Endothelial cell of umbilical vein (primary cell): ENCODE measurements around the gene DHRS2. TPM values are rescaled to one million over a fixed set of nuclear protein-coding genes. Genes with fewer than 3 reads are reported as not detected.

Source experiments
- BruUV-seq: library from RNA; stranded (reverse); fragments of 400-500 nt; replicated peaks from 2 replicates; lab custom pipeline; 2021; lab: Mats Ljungman, UMichigan
- CTCF ChIA-PET: fragments of 300-600, 350-600 bp; sonication (Branson Sonifier 250); formaldehyde crosslinking; loops from one replicate; lab custom pipeline; 2021; ENCODE audit warnings: antibody characterized with exemption, inconsistent platforms; lab: Charles Lee
- POLR2A ChIA-PET: fragments of 300-600, 350-600 bp; sonication (Branson Sonifier 250); formaldehyde crosslinking; loops from one replicate; lab custom pipeline; 2021; ENCODE audit warnings: antibody characterized with exemption, inconsistent platforms; lab: Charles Lee
- DNase-seq: peaks from one replicate; pipeline ENCODE4 v3.0.0-alpha.2; 2011; ENCODE audit warnings: low read depth, low spot score
- FAIRE-seq: peaks from 2 replicates; lab custom pipeline; 2011; peaks lifted over from hg19 to GRCh38; lab: Jason Lieb, UNC
- H2AFZ ChIP-seq: 2 replicates; pipeline ENCODE4 v1.6.0; 2012; ENCODE audit warnings: low read depth, low read length, control low read depth, inconsistent platforms
- H3K27ac ChIP-seq: 2 replicates; pipeline ENCODE4 v1.5.1; 2011; ENCODE audit warnings: low read depth, mild to moderate bottlenecking, control low read depth, low read length, moderate library complexity; ENCODE audit not compliant: insufficient read depth
- H3K27me3 ChIP-seq, 2 experiments: 2 replicates each; pipeline versions ENCODE4 v1.6.0 to v1.6.1; 2011; ENCODE audit warnings: low read length in 2 of 2, mixed read lengths in 1 of 2; ENCODE audit not compliant: control insufficient read depth in 2 of 2, insufficient read depth in 2 of 2
- H3K36me3 ChIP-seq, 2 experiments: 2 replicates in 1 of 2; 3 replicates in 1 of 2; pipeline ENCODE4 v1.5.1; 2011; ENCODE audit warnings: low read length in 2 of 2, mild to moderate bottlenecking in 1 of 2, moderate library complexity in 1 of 2; ENCODE audit not compliant: control insufficient read depth in 2 of 2, insufficient read depth in 2 of 2; ENCODE audit errors: extremely low read depth in 1 of 2
- H3K4me1 ChIP-seq: 3 replicates; pipeline ENCODE4 v1.5.1; 2011; ENCODE audit warnings: mild to moderate bottlenecking, low read length; ENCODE audit not compliant: control insufficient read depth, insufficient read depth; ENCODE audit errors: extremely low read depth
- H3K4me2 ChIP-seq: 2 replicates; pipeline ENCODE4 v1.6.1; 2011; ENCODE audit warnings: low read length, control low read depth, mixed read lengths; ENCODE audit not compliant: insufficient read depth
- H3K4me3 ChIP-seq, 3 experiments: fragments of 200-600 bp in 1 of 3; sonication (generic), shearing (Covaris generic) in 1 of 3; replicated peaks in 1 of 3; 2 replicates each; pipeline ENCODE4 v1.5.1; 2011 to 2016; ENCODE audit warnings: control low read depth in 3 of 3, low read length in 3 of 3, mild to moderate bottlenecking in 2 of 3, inconsistent platforms in 1 of 3, low read depth in 1 of 3, moderate library complexity in 1 of 3; ENCODE audit not compliant: insufficient read depth in 1 of 3
- H3K79me2 ChIP-seq: 2 replicates; pipeline ENCODE4 v1.6.0; 2012; ENCODE audit warnings: low read length, inconsistent platforms; ENCODE audit not compliant: control insufficient read depth, insufficient read depth
- H3K9ac ChIP-seq: replicated peaks from 2 replicates; pipeline ENCODE3; 2011; ENCODE audit warnings: low read length, control low read depth; ENCODE audit not compliant: insufficient read depth; ENCODE audit errors: extremely low read depth
- H3K9me1 ChIP-seq: replicated peaks from 3 replicates; pipeline ENCODE4 v1.6.0; 2011; ENCODE audit warnings: mild to moderate bottlenecking, low read length; ENCODE audit not compliant: control insufficient read depth, insufficient read depth; ENCODE audit errors: extremely low read depth
- H3K9me3 ChIP-seq: replicated peaks from 2 replicates; pipeline ENCODE4 v1.5.1; 2012; ENCODE audit warnings: low read length, inconsistent platforms; ENCODE audit not compliant: control insufficient read depth, insufficient read depth
- H4K20me1 ChIP-seq: replicated peaks from 2 replicates; pipeline ENCODE3; 2011; ENCODE audit warnings: mild to moderate bottlenecking, low read length; ENCODE audit not compliant: control insufficient read depth, insufficient read depth; ENCODE audit errors: extremely low read depth
- CTCF ChIP-seq, 2 donors: IDR thresholded peaks; 1 replicate in 1 of 2; 2 replicates in 1 of 2; pipeline ENCODE4 v1.5.1; 2011; ENCODE audit warnings: low read length in 2 of 2, mild to moderate bottlenecking in 2 of 2, moderate library complexity in 2 of 2, control low read depth in 1 of 2, inconsistent platforms in 1 of 2, low read depth in 1 of 2; ENCODE audit not compliant: insufficient read depth in 1 of 2; ENCODE audit errors: extremely low read depth in 1 of 2
- EZH2 ChIP-seq: IDR thresholded peaks from 2 replicates; pipeline ENCODE4 v1.6.1; 2012; ENCODE audit warnings: borderline replicate concordance, low read depth, mild to moderate bottlenecking, moderate library complexity, low read length, inconsistent platforms; ENCODE audit not compliant: severe bottlenecking
- FOS ChIP-seq: IDR thresholded peaks from 2 replicates; pipeline ENCODE4 v1.6.1; 2011; ENCODE audit warnings: mild to moderate bottlenecking, low read length, moderate library complexity, borderline replicate concordance; ENCODE audit not compliant: insufficient read depth
- GATA2 ChIP-seq: IDR thresholded peaks from 2 replicates; pipeline ENCODE4 v1.7.0; 2011; ENCODE audit warnings: low read depth, mild to moderate bottlenecking, moderate library complexity, mixed read lengths, low read length; ENCODE audit not compliant: insufficient read length, insufficient read depth
- JUN ChIP-seq: IDR thresholded peaks from 2 replicates; pipeline ENCODE4 v1.6.1; 2011; ENCODE audit warnings: borderline replicate concordance, low read depth; ENCODE audit not compliant: insufficient read length, insufficient read depth
- MAX ChIP-seq: IDR thresholded peaks from 2 replicates; pipeline ENCODE4 v1.6.1; 2011; ENCODE audit not compliant: insufficient read depth, insufficient read length
- MYC ChIP-seq: IDR thresholded peaks from one replicate; pipeline ENCODE4 v1.6.1; 2011; ENCODE audit warnings: mild to moderate bottlenecking, low read depth, low read length
- POLR2A ChIP-seq: IDR thresholded peaks from 2 replicates; pipeline ENCODE4 v1.6.1; 2012; ENCODE audit warnings: low read depth, mild to moderate bottlenecking, control low read depth, low read length
- POLR2AphosphoS5 ChIP-seq: IDR thresholded peaks from 2 replicates; pipeline ENCODE4 v1.6.1; 2012; ENCODE audit warnings: low read depth, mild to moderate bottlenecking, control low read depth, low read length, moderate library complexity; ENCODE audit not compliant: insufficient read depth
- dilution Hi-C: fragments of 300-500 bp; cut with MboI; formaldehyde crosslinking; loops from one replicate; pipeline ENCODE4 v1.15.0; 2019; ENCODE audit warnings: low sequenced_read_pairs; ENCODE audit not compliant: extremely low pct_ligation_motif_present
- intact Hi-C: fragments of 100-400 bp; cut with micrococcal nuclease; formaldehyde crosslinking; loops from one replicate; pipeline ENCODE4 v1.10.0; 2022
- polyA plus RNA-seq, 4 experiments: library from polyadenylated mRNA; depleted of rRNA in 3 of 4; stranded (reverse) in 3 of 4; unstranded in 1 of 4; fragments of >200 nt; gene quantifications; 2 replicates each; pipeline versions ENCODE4 v1.2.1 to v1.2.3, GENCODE V29; 2011 to 2012; ENCODE audit warnings: missing spikeins in 1 of 4
- total RNA-seq: library from RNA; stranded (reverse); gene quantifications from 2 replicates; pipeline ENCODE4 v1.2.3, GENCODE V29; 2021

DHRS2 gene
- total and polyA plus RNA-seq, 2 donors (not counting 3 experiments of a cell fraction or from before 2014, with no cell fraction given) = 0.10 TPM; not detected in 1

GRCh38 chr14:23632461-23633159, 3.6 kb upstream of the DHRS2 start:
- FAIRE-seq (no peak), DNase-seq (no peak)
- Histone ChIP-seq H3K9me1 (no peaks in the 10 kb centered on the region), H3K4me3 (no peak overlapping the region), H4K20me1 (no peaks in the 10 kb centered on the region), H3K4me1 (no peaks in the 10 kb centered on the region), H3K4me2 (no peak overlapping the region), H3K79me2 (no peaks in the 10 kb centered on the region), H3K9me3 (no peaks in the 10 kb centered on the region), H3K27ac (no peak overlapping the region), H3K36me3 (no peaks in the 10 kb centered on the region), H3K9ac (no peak overlapping the region), H2AFZ (peak overlapping the region; percentile 56), H3K27me3 (peaks cover 0 to 3% of the 10 kb centered on the region in 2 experiments)
- TF ChIP-seq MYC (no peak), POLR2AphosphoS5 (no peak), FOS (no peak), POLR2A (no peak), GATA2 (no peak), CTCF (IDR thresholded peaks at IDR 0.05; ENCODE audit: extremely low read depth in 1 of 2, insufficient read depth in 1 of 2, low read depth in 1 of 2, low read length in 2 of 2) (no peak), JUN (no peak), MAX (no peak), EZH2 (no peak)
- POLR2A ChIA-PET = no interaction called here
- dilution Hi-C loops (no loop called here), intact Hi-C loops (loop anchor here (1.0 to 2.0 kb wide), 4 partner anchors 44 to 322 kb away; no protein-coding TSS in a partner anchor)
- CTCF ChIA-PET = interaction anchor here (0.6 to 6.5 kb wide), 50 partner anchors 9 to 324 kb away, joined by 3 to 183 read pairs (median 4); partner anchors contain the start of gene SLC22A17
- no TSS peak for BruUV-seq
